K562 (cell line): Measurements from ENCODE around the gene ZNF275. TPM values are rescaled to one million over a fixed set of nuclear protein-coding genes. Genes with fewer than 3 reads are reported as not detected.

ENCODE experiments used
- ATAC-seq: fragments of 200-7000 bp; cut with Tn5 transposase; 3 replicates; pipeline ENCODE4 v1.9.1; 2020; ENCODE audit warnings: moderate library complexity
- BruUV-seq: library from RNA; stranded (reverse); fragments of 400-500 nt; replicated peaks from 2 replicates; lab custom pipeline; 2021; lab: Mats Ljungman, UMichigan
- CTCF ChIA-PET: fragments of 300-600 bp; formaldehyde crosslinking; extraction: SDS; loops from one replicate; lab custom pipeline; 2021; ENCODE audit warnings: low intra/inter-chr PET ratio; lab: Yijun Ruan, JAX
- POLR2A ChIA-PET: fragments of 300-600, 350-650 bp; sonication (Branson Sonifier 250); formaldehyde crosslinking; extraction: SDS; loops from one replicate; lab custom pipeline; 2021; ENCODE audit warnings: antibody characterized with exemption, inconsistent platforms; lab: Yijun Ruan, JAX
- DNase-seq, 4 experiments: peaks; one replicate each; pipeline versions ENCODE4 v3.0.0 to v3.0.0-alpha.2; 2011 to 2018; ENCODE audit warnings: low spot score in 3 of 4, mixed read lengths in 3 of 4; ENCODE audit errors: extremely low read depth in 1 of 4
- FAIRE-seq: peaks from 2 replicates; lab custom pipeline; 2011; peaks lifted over from hg19 to GRCh38; lab: Jason Lieb, UNC
- H2AFZ ChIP-seq: 2 replicates; pipeline ENCODE4 v1.6.0; 2011; ENCODE audit warnings: low read depth, low read length, control low read depth, inconsistent platforms
- H3K27ac ChIP-seq: fragments of 200-600 bp; 3 replicates; pipeline ENCODE4 v1.8.0; 2011; ENCODE audit warnings: low read depth, mild to moderate bottlenecking, control low read depth, inconsistent platforms, low read length, moderate library complexity, mixed read lengths; ENCODE audit errors: extremely low read depth
- H3K27me3 ChIP-seq, 2 experiments: fragments of 300-600 bp in 1 of 2; 2 replicates in 1 of 2; 3 replicates in 1 of 2; pipeline versions ENCODE4 v1.6.0 to v1.8.0; 2011; ENCODE audit warnings: inconsistent platforms in 2 of 2, low read length in 2 of 2, mild to moderate bottlenecking in 1 of 2, mixed read lengths in 1 of 2, moderate library complexity in 1 of 2; ENCODE audit not compliant: control insufficient read depth in 2 of 2, insufficient read depth in 2 of 2
- H3K36me3 ChIP-seq: fragments of 300-600 bp; 3 replicates; pipeline ENCODE4 v1.8.0; 2011; ENCODE audit warnings: mild to moderate bottlenecking, low read length, inconsistent platforms; ENCODE audit not compliant: control insufficient read depth, insufficient read depth
- H3K4me1 ChIP-seq, 2 experiments: fragments of 200-600 bp in 1 of 2; replicated peaks in 1 of 2; 2 replicates in 1 of 2; 3 replicates in 1 of 2; pipeline versions ENCODE4 v1.5.1 to v1.8.0; 2011; ENCODE audit warnings: inconsistent platforms in 2 of 2, low read length in 2 of 2, mild to moderate bottlenecking in 1 of 2, mixed read lengths in 1 of 2, moderate library complexity in 1 of 2; ENCODE audit not compliant: control insufficient read depth in 2 of 2, insufficient read depth in 2 of 2
- H3K4me2 ChIP-seq: 2 replicates; pipeline ENCODE4 v1.6.1; 2011; ENCODE audit warnings: low read length, control low read depth, inconsistent platforms, mixed read lengths; ENCODE audit not compliant: insufficient read depth
- H3K4me3 ChIP-seq: fragments of 200-600 bp; sonication (generic), shearing (Covaris generic); 2 replicates; pipeline ENCODE4 v1.5.1; 2016; ENCODE audit warnings: control low read depth, inconsistent platforms
- H3K79me2 ChIP-seq: fragments of 200-600 bp; 3 replicates; pipeline ENCODE4 v1.8.0; 2011; ENCODE audit warnings: low read length, inconsistent platforms; ENCODE audit not compliant: control insufficient read depth, insufficient read depth
- H3K9ac ChIP-seq, 2 experiments: 2 replicates each; pipeline versions ENCODE4 v1.6.0 to v1.6.1; 2011; ENCODE audit warnings: low read depth in 2 of 2, low read length in 2 of 2, control low read depth in 1 of 2, inconsistent platforms in 1 of 2, mild to moderate bottlenecking in 1 of 2, mixed read lengths in 1 of 2; ENCODE audit not compliant: insufficient read depth in 1 of 2
- H3K9me1 ChIP-seq: one replicate; pipeline ENCODE4 v1.6.0; 2011; ENCODE audit warnings: inconsistent platforms, mild to moderate bottlenecking, low read length, moderate library complexity; ENCODE audit not compliant: control insufficient read depth, insufficient read depth
- H3K9me3 ChIP-seq: replicated peaks from 2 replicates; pipeline ENCODE4 v1.5.1; 2011; ENCODE audit warnings: low read depth, low read length, inconsistent platforms; ENCODE audit not compliant: control insufficient read depth, insufficient read depth
- H4K20me1 ChIP-seq: replicated peaks from 2 replicates; pipeline ENCODE4 v1.6.1; 2011; ENCODE audit warnings: low read length, inconsistent platforms, mixed read lengths; ENCODE audit not compliant: control insufficient read depth, insufficient read depth
- CBFA2T2 ChIP-seq: fragments of 450-650 bp; conservative IDR thresholded peaks from 2 replicates; pipeline ENCODE4 v1.6.1; 2017; ENCODE audit warnings: mild to moderate bottlenecking
- FOXM1 ChIP-seq, 2 experiments: fragments of 450-650 bp in 1 of 2; sonication (generic) in 1 of 2; formaldehyde crosslinking in 1 of 2; IDR thresholded peaks; 2 replicates each; pipeline versions ENCODE4 v1.6.1 to v1.9.0; 2017 to 2022; ENCODE audit warnings: low read depth in 2 of 2, mild to moderate bottlenecking in 2 of 2, missing genetic modification reagents in 1 of 2, moderate library complexity in 1 of 2
- GTF2E2 ChIP-seq: fragments of 200-800 bp; sonication (Bioruptor generic); IDR thresholded peaks from 2 replicates; pipeline ENCODE4 v1.6.1; 2016; ENCODE audit warnings: missing genetic modification characterization, missing compliant biosample characterization
- KAT8 ChIP-seq: fragments of 450-650 bp; IDR thresholded peaks from 2 replicates; pipeline ENCODE4 v1.6.1; 2016; ENCODE audit warnings: low read depth, mild to moderate bottlenecking
- L3MBTL2 ChIP-seq: fragments of 450-650 bp; IDR thresholded peaks from 2 replicates; pipeline ENCODE4 v1.6.1; 2016; ENCODE audit warnings: mild to moderate bottlenecking, moderate library complexity
- RAD51 ChIP-seq: fragments of 450-650 bp; IDR thresholded peaks from 2 replicates; pipeline ENCODE4 v1.7.1; 2016; ENCODE audit warnings: low read depth, mild to moderate bottlenecking, borderline replicate concordance
- TOE1 ChIP-seq, 2 experiments: fragments of 450-650 bp in 1 of 2; sonication (generic) in 1 of 2; formaldehyde crosslinking in 1 of 2; IDR thresholded peaks; 2 replicates each; pipeline versions ENCODE4 v1.7.1 to v1.8.0; 2016 to 2022; ENCODE audit warnings: borderline replicate concordance in 2 of 2, mild to moderate bottlenecking in 2 of 2, antibody characterized with exemption in 1 of 2, inconsistent platforms in 1 of 2, low read depth in 1 of 2, missing genetic modification reagents in 1 of 2, moderate library complexity in 1 of 2
- ZNF584 ChIP-seq: fragments of 200-800 bp; sonication (Bioruptor generic); IDR thresholded peaks from 2 replicates; pipeline ENCODE4 v1.6.1; 2016; ENCODE audit warnings: low read depth, mild to moderate bottlenecking, missing genetic modification characterization, missing compliant biosample characterization
- WGBS: fragments of 100-300 bp; shearing (Covaris generic); methylation state at CpG from one replicate; pipeline ENCODE4 v1.1.6; 2016; ENCODE audit warnings: low coverage, mixed read lengths; ENCODE audit not compliant: insufficient coverage; ENCODE audit errors: missing lambda C conversion rate; 5-methylcytosine and 5-hydroxymethylcytosine counted together
- in situ Hi-C: fragments of 300-500 bp; cut with MboI; formaldehyde crosslinking; loops from 4 replicates; pipeline ENCODE4 v1.15.0; 2018; ENCODE audit warnings: inconsistent platforms, mixed read lengths
- intact Hi-C: fragments of 100-400 bp; cut with micrococcal nuclease; formaldehyde crosslinking; loops from 2 replicates; pipeline ENCODE4 v1.14.2; 2022
- polyA plus RNA-seq, 8 experiments: library from polyadenylated mRNA; depleted of rRNA in 4 of 8; stranded (reverse) in 5 of 8; unstranded in 3 of 8; fragments of >200 nt; fragmentation: Nextera tagmentation in 2 of 8; fragmentation: Illumina TruSeq in 1 of 8; extraction: Ambion mirVana in 2 of 8; extraction: Trizol in 1 of 8; gene quantifications; 2 replicates each; pipeline versions ENCODE4 v1.2.1 to v1.2.3, GENCODE V29; 2011 to 2014; ENCODE audit warnings: inconsistent platforms in 1 of 8, missing spikeins in 1 of 8
- total RNA-seq, 7 experiments: library from RNA; depleted of rRNA in 6 of 7; stranded (reverse); fragments of >200 nt in 6 of 7; fragmentation: Illumina TruSeq in 2 of 7; extraction: Trizol in 2 of 7; gene quantifications; 2 replicates each; pipeline versions ENCODE4 v1.2.1 to v1.2.3, GENCODE V29; 2011 to 2021; ENCODE audit warnings: low replicate concordance in 1 of 7
- TF ChIP-seq, protein P1 (sequence below): fragments of 450-650 bp; formaldehyde crosslinking; IDR thresholded peaks from 2 replicates; pipeline ENCODE4 v1.4.0; 2020; ENCODE audit warnings: mild to moderate bottlenecking, mixed read lengths
- TF ChIP-seq, protein P2 (sequence below), 2 experiments: fragments of 200-800 bp in 1 of 2; sonication (Bioruptor generic) in 1 of 2; sonication (generic) in 1 of 2; formaldehyde crosslinking in 1 of 2; IDR thresholded peaks in 1 of 2; conservative IDR thresholded peaks in 1 of 2; 2 replicates each; pipeline versions ENCODE4 v1.5.0 to v1.6.1; 2016 to 2020; ENCODE audit warnings: missing compliant biosample characterization in 1 of 2, missing genetic modification characterization in 1 of 2, missing genetic modification reagents in 1 of 2

The ZNF275 gene
- total and polyA plus RNA-seq, 9 of the 15 experiments (the other 6 are each of a cell fraction or from before 2014, with no cell fraction given): 2.1 to 19.1 (median 12.0) TPM

DNA sequence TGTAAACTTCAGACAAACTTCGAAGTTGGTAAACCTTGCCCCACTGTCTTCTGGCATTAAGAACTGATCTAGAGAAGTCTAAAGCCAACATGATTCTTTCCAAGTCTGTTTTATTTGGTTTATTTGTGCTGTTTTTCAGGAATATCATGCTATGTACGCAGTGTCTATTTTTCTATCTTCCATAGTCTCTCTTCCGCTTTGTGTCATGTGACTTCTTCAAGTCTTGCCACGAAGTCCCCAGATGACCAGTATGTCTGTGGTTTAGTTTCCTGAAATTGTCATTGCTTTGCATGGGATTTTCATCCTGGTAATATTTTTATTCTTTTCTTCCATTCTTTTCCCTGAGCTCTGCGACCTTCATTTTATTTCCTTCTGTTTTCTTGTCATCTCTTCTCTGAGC, 52.1 kb downstream of the ZNF275 start:
- no peaks in the 10 kb centered on the region for H3K79me2 ChIP-seq
- H3K27ac ChIP-seq: no peak overlapping the region
- no peak for FAIRE-seq
- WGBS: 30% methylated on average over 5 of the region's 5 CpGs
- BruUV-seq: no TSS peak
- in situ Hi-C loops (no loop called here), intact Hi-C loops (no loop called here)
- no peak overlapping the region for H3K9ac ChIP-seq
- no peak for ATAC-seq
- H3K27me3 ChIP-seq: no peaks in the 10 kb centered on the region; a peak in 1 of 5 replicates
- H3K4me2 ChIP-seq: no peak overlapping the region
- H4K20me1 ChIP-seq: no peaks in the 10 kb centered on the region
- no peaks in the 10 kb centered on the region for H3K36me3 ChIP-seq
- H3K9me1 ChIP-seq: no peaks in the 10 kb centered on the region
- peaks cover 6% of the 10 kb centered on the region; the same call in 1 of the 2 replicates for H3K9me3 ChIP-seq
- H3K4me1 ChIP-seq: peaks cover 8 to 14% of the 10 kb centered on the region in 2 experiments; a peak in 4 of 5 replicates
- no peak for DNase-seq
- H2AFZ ChIP-seq: 0 out of 2 replicates have a peak overlapping the region, but pooled peaks have one; percentile 32
- ChIA-PET CTCF (no interaction called here), POLR2A (interaction anchor here (1.4 kb wide), 1 partner anchor 21 kb away, joined by 4 read pairs; no protein-coding TSS in a partner anchor)
- TF ChIP-seq CBFA2T2 (no peak), TOE1 (IDR thresholded peaks at IDR 0.05; ENCODE audit: borderline replicate concordance) (peak; percentile 55; the same call in 1 of the 2 replicates), TOE1 (CRISPR knock-in tag; IDR thresholded peaks at IDR 0.05; ENCODE audit: borderline replicate concordance, low read depth) (no peak), RAD51 (peak; percentile 66), FOXM1 (IDR thresholded peaks at IDR 0.05; ENCODE audit: low read depth) (no peak), FOXM1 (CRISPR knock-in tag; IDR thresholded peaks at IDR 0.05; ENCODE audit: low read depth) (no peak), L3MBTL2 (peak; percentile 33; the same call in 1 of the 2 replicates), GTF2E2 (tag) (no peak), ZNF584 (CRISPR knock-in tag) (no peak), KAT8 (no peak)
- TF ChIP-seq, protein P1, sequence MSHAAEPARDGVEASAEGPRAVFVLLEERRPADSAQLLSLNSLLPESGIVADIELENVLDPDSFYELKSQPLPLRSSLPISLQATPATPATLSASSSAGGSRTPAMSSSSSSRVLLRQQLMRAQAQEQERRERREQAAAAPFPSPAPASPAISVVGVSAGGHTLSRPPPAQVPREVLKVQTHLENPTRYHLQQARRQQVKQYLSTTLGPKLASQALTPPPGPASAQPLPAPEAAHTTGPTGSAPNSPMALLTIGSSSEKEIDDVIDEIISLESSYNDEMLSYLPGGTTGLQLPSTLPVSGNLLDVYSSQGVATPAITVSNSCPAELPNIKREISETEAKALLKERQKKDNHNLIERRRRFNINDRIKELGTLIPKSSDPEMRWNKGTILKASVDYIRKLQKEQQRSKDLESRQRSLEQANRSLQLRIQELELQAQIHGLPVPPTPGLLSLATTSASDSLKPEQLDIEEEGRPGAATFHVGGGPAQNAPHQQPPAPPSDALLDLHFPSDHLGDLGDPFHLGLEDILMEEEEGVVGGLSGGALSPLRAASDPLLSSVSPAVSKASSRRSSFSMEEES (CRISPR knock-in tag): peak; percentile 88
- TF ChIP-seq, protein P2, sequence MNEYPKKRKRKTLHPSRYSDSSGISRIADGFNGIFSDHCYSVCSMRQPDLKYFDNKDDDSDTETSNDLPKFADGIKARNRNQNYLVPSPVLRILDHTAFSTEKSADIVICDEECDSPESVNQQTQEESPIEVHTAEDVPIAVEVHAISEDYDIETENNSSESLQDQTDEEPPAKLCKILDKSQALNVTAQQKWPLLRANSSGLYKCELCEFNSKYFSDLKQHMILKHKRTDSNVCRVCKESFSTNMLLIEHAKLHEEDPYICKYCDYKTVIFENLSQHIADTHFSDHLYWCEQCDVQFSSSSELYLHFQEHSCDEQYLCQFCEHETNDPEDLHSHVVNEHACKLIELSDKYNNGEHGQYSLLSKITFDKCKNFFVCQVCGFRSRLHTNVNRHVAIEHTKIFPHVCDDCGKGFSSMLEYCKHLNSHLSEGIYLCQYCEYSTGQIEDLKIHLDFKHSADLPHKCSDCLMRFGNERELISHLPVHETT (CRISPR knock-in tag; conservative IDR thresholded peaks at IDR 0.05 in 1 of 2, IDR thresholded peaks at IDR 0.05 in 1 of 2): no peak
- H3K4me3 ChIP-seq: no peak overlapping the region
